ENCODE data around the gene CAPZB.
A peak's percentile ranks its signal among the peaks of the same experiment; 100 is the strongest.

The CAPZB gene

DNA sequence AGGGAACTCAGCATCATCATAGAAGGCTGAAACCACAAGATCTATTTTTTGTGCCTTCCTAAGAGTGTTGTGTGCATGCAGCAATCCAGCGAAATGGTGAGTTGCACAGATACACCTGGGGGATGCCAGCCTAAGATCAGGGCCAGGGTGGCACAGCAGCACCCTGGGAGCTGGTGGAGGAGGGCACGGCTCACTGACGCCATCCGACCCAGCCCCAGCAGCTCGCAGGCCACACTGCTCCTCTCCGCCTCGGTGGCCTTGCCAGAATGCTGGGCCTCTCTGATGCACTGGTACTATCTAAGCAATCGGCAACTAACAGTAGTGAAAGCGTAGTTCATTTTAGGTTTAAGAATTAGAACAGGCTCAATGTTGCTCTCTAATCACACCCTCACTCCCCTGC is 37.8 kb downstream of the CAPZB start:
- Histone ChIP-seq H3K4me2 (ENCODE audit: low read depth, low read length, poor library complexity, severe bottlenecking) (no peak overlapping the region), H3K4me1 (ENCODE audit: insufficient read depth, low read length, poor library complexity, severe bottlenecking) (no peaks in the 10 kb centered on the region), H3K9ac (ENCODE audit: low read depth, low read length, poor library complexity, severe bottlenecking) (no peak overlapping the region), H3F3A (ENCODE audit: low read depth) (no peaks in the 10 kb centered on the region), H3K9me3 (ENCODE audit: insufficient read depth, low read depth, low read length) (no peaks in the 10 kb centered on the region), H3K9me2 (replicated peaks; ENCODE audit: low read depth, low read length) (no peaks in the 10 kb centered on the region), H2AFZ (ENCODE audit: low read length) (no peak overlapping the region), H3K79me2 (ENCODE audit: insufficient read depth, low read length) (peaks cover 98% of the 10 kb centered on the region), H4K20me1 (ENCODE audit: insufficient read depth, low read length, poor library complexity, severe bottlenecking) (peaks cover 81% of the 10 kb centered on the region), H3K27me3 (ENCODE audit: insufficient read depth, low read length, poor library complexity, severe bottlenecking) (no peaks in the 10 kb centered on the region), H3K36me3 (ENCODE audit: insufficient read depth, low read length) (peaks cover 22% of the 10 kb centered on the region; the same call in 1 of the 2 replicates), H3K4me3 (ENCODE audit: low read length, poor library complexity, severe bottlenecking) (no peak overlapping the region)
- TF ChIP-seq EZH2phosphoT487 (IDR thresholded peaks at IDR 0.05; ENCODE audit: borderline replicate concordance) (no peak), CTCF (conservative IDR thresholded peaks at IDR 0.05; ENCODE audit: low read length) (no peak)

DNA sequence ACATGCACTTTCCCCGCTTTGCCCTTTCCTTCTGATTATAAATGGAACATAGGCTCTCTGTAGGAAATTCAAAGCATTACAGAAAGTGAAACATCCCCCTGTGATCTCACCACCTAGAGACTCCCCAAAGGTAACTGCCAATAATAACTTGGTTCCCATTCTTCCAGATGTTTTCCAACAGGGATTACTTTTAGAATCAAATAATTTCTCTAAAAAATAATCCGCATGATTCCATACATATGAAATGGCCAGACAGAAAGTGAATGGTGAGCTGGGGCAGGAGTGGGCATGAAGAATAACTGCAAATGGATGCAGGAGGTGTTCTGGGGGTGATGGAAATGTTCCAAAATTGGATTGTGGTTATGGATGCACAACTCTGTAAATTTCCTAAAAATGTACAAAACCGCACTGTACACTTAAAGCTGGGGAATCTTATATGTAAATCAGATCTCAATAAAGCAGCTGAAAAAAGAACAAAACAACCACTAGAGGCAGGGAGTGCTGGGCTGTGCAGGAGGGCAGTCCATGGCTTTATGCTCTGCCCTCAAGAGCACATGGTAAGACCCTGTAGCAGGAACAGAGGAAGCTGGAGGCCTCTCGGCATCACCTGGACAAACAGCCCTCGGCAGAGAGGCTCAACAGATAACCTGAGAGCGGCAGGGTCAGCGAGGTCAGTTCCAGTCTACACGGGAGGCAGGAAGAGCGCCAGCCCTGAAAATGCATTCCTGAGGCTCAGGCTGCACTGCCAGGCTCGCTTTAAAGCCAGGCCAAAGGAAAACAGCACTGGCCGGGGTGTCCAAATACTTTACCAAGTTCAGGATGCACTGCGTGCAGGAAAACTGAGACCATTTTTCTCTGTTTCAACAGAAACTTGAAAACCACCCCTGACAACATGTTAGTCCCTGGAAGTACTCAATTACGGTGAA is 39.7 kb downstream of the CAPZB start:
- peaks cover 78% of the 10 kb centered on the region for H4K20me1 ChIP-seq (ENCODE audit: insufficient read depth, low read length, poor library complexity, severe bottlenecking)
- H3K9ac ChIP-seq (ENCODE audit: low read depth, low read length, poor library complexity, severe bottlenecking) = no peak overlapping the region
- no peak overlapping the region for H2AFZ ChIP-seq (ENCODE audit: low read length)
- no peaks in the 10 kb centered on the region for H3K9me2 ChIP-seq (replicated peaks; ENCODE audit: low read depth, low read length)
- no peak overlapping the region for H3K4me2 ChIP-seq (ENCODE audit: low read depth, low read length, poor library complexity, severe bottlenecking)
- no peaks in the 10 kb centered on the region for H3K9me3 ChIP-seq (ENCODE audit: insufficient read depth, low read depth, low read length)
- TF ChIP-seq EZH2phosphoT487 (IDR thresholded peaks at IDR 0.05; ENCODE audit: borderline replicate concordance) (no peak), CTCF (conservative IDR thresholded peaks at IDR 0.05; ENCODE audit: low read length) (peak; percentile 56)
- H3K36me3 ChIP-seq (ENCODE audit: insufficient read depth, low read length) = peaks cover 30% of the 10 kb centered on the region; the same call in 1 of the 2 replicates
- peaks cover 98% of the 10 kb centered on the region for H3K79me2 ChIP-seq (ENCODE audit: insufficient read depth, low read length)
- no peak overlapping the region for H3K4me3 ChIP-seq (ENCODE audit: low read length, poor library complexity, severe bottlenecking)
- H3K27me3 ChIP-seq (ENCODE audit: insufficient read depth, low read length, poor library complexity, severe bottlenecking) = no peaks in the 10 kb centered on the region
- no peaks in the 10 kb centered on the region for H3K4me1 ChIP-seq (ENCODE audit: insufficient read depth, low read length, poor library complexity, severe bottlenecking)
- no peaks in the 10 kb centered on the region for H3F3A ChIP-seq (ENCODE audit: low read depth)

GRCh38 chr1:19444296-19445021 is 40.9 kb downstream of the CAPZB start:
- Histone ChIP-seq H3F3A (ENCODE audit: low read depth) (no peaks in the 10 kb centered on the region), H4K20me1 (ENCODE audit: insufficient read depth, low read length, poor library complexity, severe bottlenecking) (peaks cover 76% of the 10 kb centered on the region), H3K4me3 (ENCODE audit: low read length, poor library complexity, severe bottlenecking) (no peak overlapping the region), H3K79me2 (ENCODE audit: insufficient read depth, low read length) (peaks cover 99% of the 10 kb centered on the region), H3K9ac (ENCODE audit: low read depth, low read length, poor library complexity, severe bottlenecking) (no peak overlapping the region), H3K9me2 (replicated peaks; ENCODE audit: low read depth, low read length) (no peaks in the 10 kb centered on the region), H3K27me3 (ENCODE audit: insufficient read depth, low read length, poor library complexity, severe bottlenecking) (no peaks in the 10 kb centered on the region), H3K36me3 (ENCODE audit: insufficient read depth, low read length) (peaks cover 29% of the 10 kb centered on the region; the same call in 1 of the 2 replicates), H3K4me2 (ENCODE audit: low read depth, low read length, poor library complexity, severe bottlenecking) (no peak overlapping the region), H2AFZ (ENCODE audit: low read length) (no peak overlapping the region), H3K4me1 (ENCODE audit: insufficient read depth, low read length, poor library complexity, severe bottlenecking) (no peaks in the 10 kb centered on the region), H3K9me3 (ENCODE audit: insufficient read depth, low read depth, low read length) (no peaks in the 10 kb centered on the region)
- TF ChIP-seq CTCF (conservative IDR thresholded peaks at IDR 0.05; ENCODE audit: low read length) (no peak), EZH2phosphoT487 (IDR thresholded peaks at IDR 0.05; ENCODE audit: borderline replicate concordance) (no peak)

All from Loucy (cell line).